RPMI7951 (cell line): ENCODE data around the gene DDX23. TPM values are rescaled to one million over a fixed set of nuclear protein-coding genes. Genes with fewer than 3 reads are reported as not detected.

Experiments
- DNase-seq: peaks from one replicate; pipeline ENCODE4 v3.0.0-alpha.2; 2012; ENCODE audit warnings: low read depth
- total RNA-seq: library from RNA; depleted of rRNA; stranded (reverse); fragments of >200 nt; shearing (Covaris generic); gene quantifications from 2 replicates; pipeline ENCODE4 v1.2.3, GENCODE V29; 2014

The DDX23 gene
- total RNA-seq, 1 experiment from 2014 or later = 59.1 TPM

DNA sequence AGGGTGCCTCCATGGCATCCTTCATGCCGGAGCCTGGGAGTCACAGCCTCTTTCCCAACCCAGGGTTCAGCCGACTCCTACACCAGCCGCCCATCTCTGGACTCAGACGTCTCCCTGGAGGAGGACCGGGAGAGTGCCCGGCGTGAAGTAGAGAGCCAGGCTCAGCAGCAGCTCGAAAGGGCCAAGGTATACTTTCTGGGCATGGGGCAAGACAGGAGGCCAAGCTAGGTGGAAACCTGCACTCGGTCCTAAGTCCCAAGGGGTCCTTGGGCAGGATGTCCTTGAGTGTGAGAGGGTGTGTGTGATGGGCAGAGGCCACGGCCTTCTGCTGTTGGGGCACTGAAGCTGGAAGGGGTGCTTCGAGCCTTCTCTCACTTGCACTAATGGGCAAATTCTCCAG lies 28.7 kb downstream of the DDX23 start:
- no peak for DNase-seq

DNA sequence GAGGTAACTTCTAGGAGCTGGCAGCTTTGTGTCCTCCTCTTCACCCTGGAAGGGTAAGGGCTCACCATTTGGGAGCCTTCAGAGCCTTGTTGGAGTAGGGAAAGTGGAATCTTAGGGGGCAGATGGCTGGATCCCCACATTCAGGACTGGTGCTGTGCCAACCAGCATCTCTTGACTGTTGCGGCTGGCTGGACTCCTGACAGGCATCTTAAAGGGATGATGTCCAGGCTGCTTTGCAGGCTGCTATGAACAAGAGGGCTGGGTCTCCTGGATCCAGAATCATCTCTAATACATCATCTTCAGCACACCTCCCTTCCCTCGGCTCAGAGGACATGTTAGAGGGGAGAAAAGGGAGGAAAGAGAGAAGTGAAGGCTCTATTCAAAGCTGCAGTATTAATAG lies 29.3 kb downstream of the DDX23 start:
- no peak for DNase-seq

DNA sequence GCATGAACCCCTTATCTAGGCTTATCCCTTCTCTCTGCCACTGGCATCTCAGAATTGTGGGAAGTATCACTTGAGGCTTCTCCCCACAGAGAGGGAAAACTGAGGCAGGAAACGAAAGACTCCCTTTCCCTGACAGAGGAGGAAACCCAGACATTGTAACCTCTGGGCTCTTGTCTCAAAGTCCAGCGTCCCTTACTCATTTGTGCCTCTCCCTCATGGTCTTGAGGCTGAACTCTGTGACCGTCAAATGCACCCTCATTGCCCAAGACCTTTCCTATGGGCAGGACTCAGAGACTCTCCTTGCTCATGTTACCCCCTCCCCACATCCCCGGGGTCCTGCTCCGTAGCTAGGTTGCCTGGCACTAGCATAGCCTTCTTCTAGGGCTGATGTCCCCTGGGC lies 29.8 kb downstream of the DDX23 start:
- no peak for DNase-seq

DNA sequence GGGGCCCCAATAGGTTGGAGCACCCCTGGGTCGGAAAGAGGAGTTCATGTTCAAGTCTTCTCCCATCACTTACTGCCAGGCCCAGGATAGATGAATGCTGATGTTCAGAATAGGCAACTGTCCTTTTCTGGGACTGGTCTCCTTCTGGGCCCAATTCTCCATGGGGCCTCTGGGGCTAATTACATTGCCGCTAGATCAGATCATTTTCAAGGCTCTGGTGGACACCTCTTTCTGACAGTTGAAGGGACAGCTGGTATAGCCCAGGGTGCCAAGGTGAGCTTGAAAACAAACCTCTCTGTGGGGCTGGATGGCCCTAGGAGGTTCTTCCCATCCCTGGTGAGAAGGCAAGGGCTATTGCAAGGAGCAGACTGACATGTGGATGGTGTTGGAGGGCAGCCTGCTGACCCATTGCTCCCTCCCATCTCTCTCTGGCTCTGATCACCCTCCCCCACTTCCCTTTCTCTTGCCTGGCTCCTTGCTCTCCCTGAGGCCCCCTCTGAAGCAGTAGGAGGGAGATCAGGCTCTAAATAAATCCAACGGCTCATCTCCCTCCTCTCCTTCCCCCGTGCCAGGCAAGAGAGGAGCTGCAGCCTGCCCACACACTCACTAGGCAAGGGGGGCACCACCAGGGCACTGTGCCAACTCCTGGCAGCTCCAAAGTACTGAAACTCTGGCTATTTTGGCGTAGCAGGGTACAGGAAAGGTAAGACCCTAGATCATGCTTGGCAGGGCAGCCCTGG lies 31.8 kb downstream of the DDX23 start:
- DNase-seq = no peak

DNA sequence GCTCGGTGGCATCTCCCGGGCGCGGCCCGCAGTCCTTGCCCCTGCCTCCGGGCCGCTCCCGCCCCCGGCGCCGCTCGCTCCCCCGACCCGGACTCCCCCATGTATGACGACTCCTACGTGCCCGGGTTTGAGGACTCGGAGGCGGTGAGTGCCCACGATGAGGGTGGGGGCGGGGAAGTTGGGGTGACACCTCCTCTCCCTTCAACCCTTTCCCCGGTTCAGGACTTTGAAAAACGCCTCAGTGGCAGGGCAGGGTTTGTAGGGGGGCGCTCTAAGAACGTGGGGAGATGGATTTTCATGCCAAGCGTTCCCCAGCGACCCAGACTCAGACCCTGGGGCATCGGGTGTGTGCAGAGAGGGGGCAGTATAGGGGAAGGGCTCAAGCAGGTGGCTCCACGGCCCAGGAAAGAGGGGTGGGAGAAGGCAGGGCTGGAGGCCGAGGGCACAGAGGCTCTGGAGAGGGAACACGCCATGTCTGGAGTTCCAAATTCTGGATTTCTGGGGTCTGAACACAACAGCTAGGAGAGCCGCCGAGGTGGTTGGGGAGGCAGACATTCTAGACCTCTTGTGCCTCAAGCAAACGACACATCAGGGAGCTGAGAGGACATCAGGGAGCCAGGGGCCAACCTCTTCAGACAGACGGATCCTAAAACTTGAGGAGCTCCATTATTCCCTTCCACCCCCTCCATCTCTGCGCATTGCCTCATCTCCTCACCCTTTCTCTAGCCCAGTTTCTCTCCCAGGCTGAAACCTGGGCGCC lies 33.0 kb downstream of the DDX23 start:
- no peak for DNase-seq

DNA sequence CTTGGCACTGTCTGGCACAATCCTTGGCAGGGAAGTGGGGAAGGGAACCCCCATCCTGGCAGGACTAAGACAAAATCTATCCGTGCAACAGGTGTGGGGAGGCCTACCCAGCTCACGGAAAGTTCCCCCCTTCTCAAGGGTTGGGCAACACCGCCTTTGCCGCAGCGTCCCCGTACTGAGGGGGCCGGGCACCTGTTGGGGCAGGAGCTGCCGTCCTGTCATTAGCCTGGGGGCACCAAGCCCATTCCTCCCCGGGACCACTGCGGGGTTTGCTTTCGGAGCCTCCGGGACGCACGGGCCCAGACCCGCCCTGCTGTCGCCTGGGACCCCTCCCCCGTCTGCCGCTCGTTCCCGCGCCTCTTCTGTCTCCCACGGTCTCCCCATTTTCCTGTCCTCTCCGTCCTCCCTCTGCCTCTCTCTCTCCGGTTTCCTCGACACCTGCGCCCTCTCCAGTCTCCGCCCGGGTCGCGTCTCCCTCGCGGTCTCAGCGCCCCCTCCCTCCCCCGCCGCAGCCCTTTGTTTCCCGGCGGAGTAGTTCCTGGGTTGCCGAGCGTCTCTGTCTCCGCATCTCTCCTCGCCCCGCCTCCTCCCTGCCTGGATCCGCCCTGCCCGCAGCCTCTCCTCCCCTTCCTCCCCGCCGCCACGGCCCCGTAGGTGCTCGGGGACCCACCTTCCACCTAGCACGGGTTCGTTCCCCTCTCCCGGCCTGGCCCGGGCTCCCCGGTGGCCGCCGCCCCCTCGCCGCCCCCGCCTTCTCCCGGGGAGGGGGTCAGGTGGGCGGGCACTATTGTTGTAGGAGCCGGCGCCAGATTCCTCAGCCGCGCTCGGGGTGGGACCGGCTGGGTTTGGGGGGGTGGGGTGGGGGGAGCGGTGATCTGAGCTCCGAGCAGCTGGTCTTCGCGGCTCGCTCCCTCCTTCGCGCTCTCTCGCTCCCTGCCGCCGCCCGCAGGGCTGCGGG lies 33.8 kb downstream of the DDX23 start, which contains the start of gene CACNB3:
CACNB3 (plus strand) TSS at position 624 of the 958 bp plus-strand sequence. CDS start 434 bp downstream, outside the sequence.
- peak; percentile 44 for DNase-seq

DNA sequence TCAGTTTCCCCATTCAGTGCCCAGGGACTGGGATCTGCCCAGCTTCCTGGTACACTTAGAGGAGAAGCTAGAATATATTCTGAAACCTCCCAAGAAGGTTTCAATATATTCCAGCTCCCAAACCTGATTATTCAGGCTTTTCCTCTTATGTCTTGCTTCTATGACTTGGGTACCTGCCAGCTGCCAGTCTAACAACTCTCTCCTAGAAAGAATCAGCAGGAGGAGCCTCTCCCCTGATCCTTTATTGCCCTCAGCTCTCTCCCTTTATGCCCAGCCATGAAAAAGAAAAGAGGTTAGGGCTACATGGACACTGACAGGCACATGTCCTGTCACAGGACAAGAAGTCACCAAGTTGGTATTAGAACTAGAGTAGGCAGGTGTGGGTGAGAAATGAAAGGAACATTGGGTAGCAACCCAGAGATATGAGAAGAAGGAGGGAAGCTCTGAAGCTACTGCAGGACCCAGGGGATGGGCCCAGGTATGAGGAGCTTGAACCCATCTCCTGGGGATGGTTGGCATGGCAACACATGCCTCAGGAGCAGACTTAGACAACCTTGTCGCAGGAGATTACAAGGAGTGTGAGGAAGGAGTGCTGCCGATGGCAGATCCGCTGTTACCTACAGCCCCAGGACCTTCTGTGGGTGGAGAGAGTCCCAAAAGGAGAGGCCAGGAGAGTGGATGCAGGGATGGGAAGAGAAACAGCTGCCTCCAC lies 35.7 kb downstream of the DDX23 start:
- no peak for DNase-seq

DNA sequence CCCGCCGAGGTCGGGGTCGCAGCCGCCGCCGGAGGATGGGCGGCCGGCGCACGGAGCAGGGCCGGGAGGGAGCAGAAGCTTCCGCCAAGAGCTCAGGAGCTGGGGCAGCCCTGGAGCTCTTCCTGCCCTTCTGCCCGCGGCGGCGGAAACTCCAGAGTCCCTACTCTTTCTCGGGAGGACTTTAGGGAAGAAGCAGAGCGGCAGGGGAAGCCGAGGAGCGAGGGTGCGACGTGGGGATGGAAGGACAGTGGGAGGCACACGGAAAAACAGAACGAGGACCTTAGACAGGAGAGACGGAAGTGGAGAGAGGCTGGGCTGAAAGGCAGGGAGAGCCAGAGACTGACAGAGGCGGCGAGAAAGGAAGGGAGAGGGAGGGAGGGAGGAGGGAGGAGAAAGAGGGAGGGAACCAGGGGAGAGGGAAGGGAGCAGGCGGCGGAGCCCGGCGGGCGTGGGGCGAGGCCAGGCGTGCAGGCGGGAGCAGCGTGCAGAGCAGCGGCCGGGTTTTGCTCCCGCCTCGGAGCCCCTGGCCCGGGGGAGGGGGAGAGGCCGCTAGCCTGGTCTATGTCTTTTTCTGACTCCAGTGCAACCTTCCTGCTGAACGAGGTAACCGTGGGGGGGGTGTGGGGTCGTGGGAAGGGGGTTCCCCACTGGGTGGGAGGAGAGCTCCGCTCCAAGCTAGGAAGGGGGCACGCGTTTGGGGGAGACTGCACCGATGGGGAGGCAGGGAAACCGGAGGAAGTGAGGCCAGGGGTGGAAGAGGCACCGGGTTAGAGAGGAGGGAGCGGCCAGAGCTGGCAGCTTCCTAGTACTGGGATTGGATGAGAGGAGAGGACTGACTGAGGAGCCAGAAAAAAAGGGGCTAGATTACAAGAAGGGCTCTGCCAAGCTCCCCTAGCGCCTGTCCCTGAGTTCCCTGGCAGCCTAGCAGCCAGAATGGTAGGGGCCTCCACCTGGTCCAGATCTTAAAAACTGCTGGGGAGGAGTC lies 36.5 kb downstream of the DDX23 start:
- peak; percentile 82 for DNase-seq

DNA sequence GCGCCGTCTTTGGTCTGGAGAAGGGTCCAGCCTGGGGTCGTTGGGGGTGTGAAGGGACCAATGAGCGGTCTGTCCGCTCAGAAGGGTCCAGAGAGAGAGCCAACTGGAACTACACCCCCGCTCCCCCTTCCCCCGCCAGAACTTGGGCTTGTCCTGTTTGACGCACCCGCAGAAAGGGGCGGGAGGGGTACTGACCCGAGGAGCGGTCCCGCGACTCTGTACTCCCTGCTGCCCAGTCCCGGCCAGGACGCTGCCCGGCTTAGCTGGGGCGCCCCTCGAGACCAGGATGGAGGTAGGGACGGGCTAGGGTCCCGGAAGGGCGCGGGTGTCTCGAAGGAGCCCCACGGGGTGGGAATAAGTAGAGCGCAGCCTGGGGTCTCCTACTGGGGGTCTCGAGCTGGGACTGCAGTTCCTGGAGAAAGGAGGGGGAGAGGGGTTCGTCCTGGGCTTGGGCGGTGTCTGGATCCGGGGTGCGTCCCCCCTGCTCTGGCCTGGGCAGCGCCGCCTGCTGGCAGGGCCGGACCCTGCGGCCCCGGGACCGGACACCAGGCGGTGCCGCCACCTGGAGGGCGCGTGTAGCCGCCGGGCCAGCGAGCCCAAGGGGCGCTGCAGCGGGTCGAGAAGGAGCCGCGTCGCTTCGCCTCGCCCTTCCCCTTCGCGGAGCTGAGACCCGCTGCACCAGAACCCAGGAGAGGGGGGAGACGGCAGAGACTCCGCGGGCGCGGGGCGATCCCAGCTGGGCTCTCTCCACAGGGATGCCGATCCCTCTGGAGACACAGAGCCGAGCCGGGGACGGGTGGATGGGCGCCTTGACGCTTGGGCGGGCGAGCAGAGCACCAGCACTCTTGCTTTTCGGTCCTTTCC lies 37.5 kb downstream of the DDX23 start:
- DNase-seq = peak; percentile 65

DNA sequence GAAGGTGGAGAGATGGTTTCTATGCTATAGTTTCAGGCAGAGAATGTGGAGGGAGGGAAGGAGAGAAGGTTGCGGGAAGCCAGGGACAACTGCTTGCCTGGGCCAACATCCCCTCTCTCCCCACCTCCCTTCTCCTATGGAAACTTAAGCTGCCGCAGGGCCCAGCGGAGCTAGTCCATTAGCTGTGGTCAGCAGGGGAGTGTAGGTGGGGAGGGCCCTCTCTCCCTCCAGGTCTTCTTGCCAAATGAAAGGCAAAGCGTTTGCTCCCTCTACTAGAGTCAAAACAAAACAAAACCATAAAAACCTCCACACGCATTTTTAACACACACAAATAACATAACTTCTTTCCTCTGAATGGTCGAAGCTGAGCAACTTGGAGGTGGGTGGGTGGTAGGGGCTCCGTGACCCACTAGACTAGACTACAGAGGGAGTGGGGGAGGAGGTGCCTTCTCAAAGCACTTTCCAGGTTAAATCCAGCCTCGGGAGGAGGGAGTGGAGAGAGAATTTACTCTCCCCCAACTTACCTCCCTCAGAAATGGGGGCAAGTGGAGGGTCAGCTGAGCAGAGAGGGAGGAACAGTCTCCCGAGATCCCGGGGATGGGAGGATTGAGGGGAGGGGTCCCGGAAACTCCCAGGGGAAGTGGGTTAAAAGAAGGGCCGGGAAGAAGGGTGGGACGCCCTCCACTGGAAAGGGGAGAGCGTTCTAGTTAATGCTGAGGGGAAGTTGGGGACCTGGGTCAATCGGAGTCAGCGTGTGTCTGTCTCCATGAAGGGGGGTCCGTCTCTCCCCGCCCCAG lies 38.3 kb downstream of the DDX23 start:
- no peak for DNase-seq

DNA sequence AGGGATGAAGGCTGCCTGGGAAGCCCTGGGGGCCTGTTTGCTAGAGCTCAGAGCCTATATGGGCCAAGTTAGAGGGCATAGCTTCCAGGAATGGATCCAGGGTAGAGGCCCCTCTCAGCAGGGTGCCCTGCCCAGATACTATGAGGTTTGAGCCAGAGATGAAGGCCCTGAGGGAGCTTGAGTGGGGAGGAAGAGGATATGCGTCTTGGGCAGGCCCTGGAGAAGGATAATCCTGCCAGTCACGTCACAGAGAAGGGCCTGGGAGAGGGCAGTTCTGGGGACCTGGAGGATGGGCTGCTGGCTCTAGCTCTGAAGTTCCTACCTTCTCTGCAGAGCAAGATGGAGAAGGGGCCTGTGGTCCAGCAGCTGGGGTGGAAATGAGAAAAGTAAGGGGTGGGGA lies 39.6 kb downstream of the DDX23 start:
- DNase-seq = no peak

DNA sequence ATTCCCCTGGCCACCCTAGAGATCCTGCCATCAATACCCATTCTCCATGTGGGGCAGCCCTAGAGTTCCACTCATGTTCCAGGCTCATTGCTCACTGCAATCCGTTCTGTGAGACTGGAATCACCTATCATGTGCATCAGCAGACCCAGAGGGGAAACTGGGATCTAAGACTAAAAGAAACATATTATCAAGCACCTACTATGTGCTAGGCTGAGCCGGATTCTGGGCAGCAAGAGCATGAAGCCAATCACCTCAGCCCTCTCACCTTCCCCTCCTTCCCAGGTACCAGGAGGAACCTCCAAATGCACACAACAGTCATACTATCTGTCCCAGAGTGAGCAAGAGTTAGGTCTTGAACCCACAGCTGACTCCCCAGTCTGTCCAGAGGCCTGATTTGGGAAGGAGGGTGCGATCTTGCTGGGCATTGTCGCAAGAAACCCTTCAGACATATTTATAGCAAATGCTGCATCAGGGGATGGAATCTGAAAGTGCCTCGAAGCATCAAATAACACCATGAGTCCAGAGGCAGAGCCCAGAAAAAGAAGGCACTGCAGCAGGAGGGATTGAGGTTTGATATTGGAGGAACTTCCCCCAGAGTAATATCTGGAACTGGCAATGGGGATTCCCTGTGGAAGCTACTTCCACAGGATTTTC lies 40.4 kb downstream of the DDX23 start:
- DNase-seq = no peak

DNA sequence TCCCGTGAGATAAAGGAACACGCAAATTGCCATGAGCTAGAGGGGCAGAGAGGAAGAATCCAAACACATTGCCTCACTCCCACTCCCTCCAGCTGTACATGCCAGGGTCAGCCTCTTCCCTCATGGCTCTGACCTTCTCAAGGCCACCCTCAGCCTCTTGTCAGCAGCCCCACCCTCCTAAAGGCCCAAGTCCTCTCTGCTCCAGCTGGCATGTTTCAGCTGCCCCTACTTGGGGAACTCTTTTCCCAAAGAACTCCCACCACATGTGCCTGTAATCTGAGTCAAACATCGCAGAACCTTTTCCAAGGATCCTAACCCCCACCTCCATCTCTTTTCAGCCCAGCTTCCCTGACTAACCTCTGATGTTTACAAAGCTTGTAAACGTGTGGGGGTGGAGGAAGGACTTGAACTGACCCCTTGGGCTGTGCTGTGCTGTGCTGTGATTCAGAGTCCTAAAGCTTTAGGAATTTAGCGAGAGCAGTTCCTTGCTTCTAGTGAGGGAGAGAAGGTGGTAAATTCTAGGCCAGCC lies 41.0 kb downstream of the DDX23 start:
- peak; percentile 41 for DNase-seq

DNA sequence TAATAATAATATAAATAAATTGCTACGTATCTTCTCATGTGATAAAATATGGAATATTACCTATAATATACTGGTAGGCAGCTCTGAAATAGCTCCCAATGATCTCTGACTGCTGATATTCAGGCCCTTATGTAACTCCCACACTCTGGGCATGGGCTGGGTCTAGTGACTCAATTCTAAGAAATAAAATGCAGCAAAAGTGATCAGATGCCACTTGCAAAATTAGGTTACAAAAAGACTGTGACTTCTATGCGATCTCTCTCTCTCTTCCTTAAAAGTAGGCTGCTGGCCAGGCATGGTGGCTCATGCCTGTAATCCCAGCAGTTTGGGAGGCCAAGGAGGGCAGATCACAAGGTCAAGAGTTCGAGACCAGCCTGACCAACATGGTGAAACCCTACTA lies 44.0 kb downstream of the DDX23 start:
- DNase-seq = no peak

DNA sequence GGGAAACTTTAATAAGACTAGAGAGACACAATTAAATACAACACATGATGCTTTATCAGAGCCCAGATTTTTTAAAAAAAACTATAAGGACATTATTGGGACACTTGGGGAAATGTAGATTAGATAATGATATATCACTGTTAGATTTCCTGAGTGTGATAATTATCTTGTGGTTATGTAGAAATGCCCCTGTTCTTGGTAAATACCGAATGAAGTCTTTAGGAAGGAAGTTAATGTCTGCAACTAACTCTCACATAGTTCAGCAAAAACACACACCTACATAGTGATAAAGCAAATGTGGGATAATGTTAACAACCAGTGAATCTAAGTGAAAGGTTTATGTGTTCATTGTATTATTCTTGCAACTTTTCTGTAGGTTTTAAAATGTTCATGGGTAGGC lies 48.3 kb downstream of the DDX23 start:
- no peak for DNase-seq

DNA sequence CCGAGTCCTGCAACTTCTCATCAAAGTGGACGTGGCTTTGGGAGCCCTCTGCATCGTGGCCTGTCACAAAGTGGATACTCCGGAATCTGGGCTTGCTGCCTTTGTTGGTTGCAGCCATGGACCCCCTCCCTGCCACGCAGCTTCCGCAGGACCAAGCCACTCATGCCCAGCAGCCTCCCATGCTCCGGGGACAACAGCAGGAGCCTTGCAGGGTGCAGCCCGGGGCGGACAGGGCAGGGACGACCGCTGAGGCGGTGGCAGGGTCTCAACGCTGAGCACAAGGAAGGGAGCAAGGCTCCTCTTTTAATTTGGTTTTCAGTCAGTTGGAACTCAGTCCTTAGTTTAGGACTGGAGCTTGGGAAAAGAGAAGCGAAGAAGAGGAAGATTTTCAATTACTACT lies 51.0 kb downstream of the DDX23 start:
- no peak for DNase-seq

DNA sequence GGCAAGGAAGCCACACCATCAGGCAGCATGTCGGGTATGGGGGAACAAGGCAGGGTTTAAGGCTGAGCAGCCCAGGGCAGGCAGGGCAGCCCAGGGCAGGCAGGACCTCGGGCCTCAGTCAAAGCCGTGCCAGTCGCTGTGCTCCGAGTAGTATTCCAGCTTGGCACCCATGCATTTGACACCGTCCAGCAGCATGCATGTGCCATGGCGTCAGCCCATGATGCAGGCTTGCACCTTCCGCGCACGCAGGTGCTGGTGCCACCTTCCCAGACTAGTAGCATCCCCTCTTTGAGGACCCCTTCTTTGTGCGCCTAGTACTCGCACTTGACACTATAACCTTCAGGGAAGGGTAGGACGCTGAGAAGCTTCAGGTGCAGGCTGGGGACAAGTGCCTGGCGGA lies 51.5 kb downstream of the DDX23 start:
- DNase-seq = no peak

DNA sequence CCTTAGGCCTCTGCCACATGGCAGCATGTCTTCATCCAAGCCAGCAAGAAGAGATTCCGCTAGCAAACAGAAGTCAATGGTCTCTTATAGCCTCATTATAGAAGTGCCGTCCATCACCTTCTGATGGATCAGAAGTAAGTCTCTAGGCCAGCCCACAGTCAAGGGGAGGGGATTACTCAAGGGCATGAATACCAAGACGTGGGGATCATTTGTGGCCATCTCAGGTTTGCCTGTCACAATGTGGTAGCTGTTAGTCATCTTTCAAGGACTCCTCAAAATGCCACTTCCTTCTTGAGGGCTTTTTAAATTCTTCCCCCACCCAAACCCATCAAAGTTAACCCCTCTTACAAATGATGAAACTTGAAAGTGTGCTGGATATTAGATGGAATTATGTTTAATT lies 55.0 kb downstream of the DDX23 start:
- no peak for DNase-seq
